Activated T-cell treated with anti-CD3 and anti-CD28 coated beads, Interleukin-2, amount 50 U/mL, for 24 hours (primary cell): ENCODE measurements around the gene MPP7.
"Not testable (repeated sequence)": the region's sequence is repeated elsewhere in the genome, so short reads cannot be mapped to it uniquely, and the experiment has no call there.

Experiments
- DNase-seq: peaks from one replicate; pipeline ENCODE4 v3.0.0-alpha.2; 2020
- H3K27ac Mint-ChIP-seq: 2 replicates; pipeline ENCODE4 v1.8.0; 2020; ENCODE audit warnings: mild to moderate bottlenecking, mixed read lengths
- H3K27me3 Mint-ChIP-seq: 2 replicates; pipeline ENCODE4 v1.8.0; 2020; ENCODE audit warnings: mixed read lengths
- H3K36me3 Mint-ChIP-seq: 2 replicates; pipeline ENCODE4 v1.8.0; 2020; ENCODE audit warnings: low read depth, mixed read lengths
- H3K4me1 Mint-ChIP-seq: 2 replicates; pipeline ENCODE4 v1.8.0; 2020; ENCODE audit warnings: low read depth, mixed read lengths
- H3K4me3 Mint-ChIP-seq: 2 replicates; pipeline ENCODE4 v1.8.0; 2020; ENCODE audit warnings: mild to moderate bottlenecking, moderate library complexity, mixed read lengths
- H3K9me3 Mint-ChIP-seq: 2 replicates; pipeline ENCODE4 v1.8.0; 2020; ENCODE audit warnings: mixed read lengths

The MPP7 gene

DNA sequence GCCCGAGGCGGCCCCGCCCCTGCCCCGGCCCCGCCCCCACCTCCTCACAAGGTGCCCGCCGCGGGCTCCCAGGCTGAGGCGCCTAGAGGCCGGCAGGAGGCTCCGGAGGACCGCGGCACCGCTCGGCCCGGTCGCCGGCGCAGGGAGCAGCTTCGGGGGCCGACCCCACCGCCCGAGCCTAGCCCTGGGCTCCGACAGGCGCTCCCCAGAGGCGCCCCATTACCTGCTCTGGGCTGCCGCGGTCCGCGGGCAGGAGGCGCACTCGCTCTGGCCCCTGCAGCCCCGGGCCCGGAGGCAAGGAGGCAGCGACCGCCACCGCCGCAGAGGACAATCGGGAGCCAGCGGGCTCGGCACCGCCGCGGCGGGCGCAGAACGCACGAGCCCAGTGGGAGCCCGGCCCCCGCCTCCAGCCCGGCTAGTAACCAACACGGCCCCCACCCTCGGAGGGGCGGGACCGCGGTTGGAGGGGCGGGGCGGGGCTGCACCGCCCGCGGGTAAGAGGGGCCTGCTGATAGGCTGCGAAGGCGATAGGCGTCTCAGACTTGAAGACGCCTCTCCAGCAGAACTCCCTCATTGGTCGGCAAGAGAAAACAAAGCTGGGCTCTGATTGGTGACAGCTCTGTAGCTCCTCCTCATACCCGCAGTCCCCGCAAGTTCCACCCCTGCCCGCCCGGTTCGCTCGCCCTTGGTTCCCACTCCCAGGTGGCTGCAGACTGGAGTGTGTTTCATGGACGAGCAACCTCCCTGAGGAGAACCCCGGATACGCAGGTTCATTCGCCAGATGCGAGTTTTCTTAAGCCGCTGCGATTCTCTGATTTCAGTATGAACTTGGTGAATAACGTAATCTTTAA, at the start of gene MPP7:
Gene MPP7, minus strand, starts transcription at position 427 of the 851 bp plus-strand sequence. CDS start 64,460 bp downstream, outside the sequence.
- peak within 1 kb of the TSS; percentile 91 for H3K4me3 Mint-ChIP-seq
- DNase-seq: peak; percentile 97
- H3K4me1 Mint-ChIP-seq: peaks cover 52% of the 10 kb centered on the region
- H3K27me3 Mint-ChIP-seq: no peaks in the 10 kb centered on the region
- peaks cover 3% of the 10 kb centered on the region for H3K36me3 Mint-ChIP-seq
- no peaks in the 10 kb centered on the region for H3K9me3 Mint-ChIP-seq
- H3K27ac Mint-ChIP-seq: peak within 1 kb of the TSS; percentile 89

DNA sequence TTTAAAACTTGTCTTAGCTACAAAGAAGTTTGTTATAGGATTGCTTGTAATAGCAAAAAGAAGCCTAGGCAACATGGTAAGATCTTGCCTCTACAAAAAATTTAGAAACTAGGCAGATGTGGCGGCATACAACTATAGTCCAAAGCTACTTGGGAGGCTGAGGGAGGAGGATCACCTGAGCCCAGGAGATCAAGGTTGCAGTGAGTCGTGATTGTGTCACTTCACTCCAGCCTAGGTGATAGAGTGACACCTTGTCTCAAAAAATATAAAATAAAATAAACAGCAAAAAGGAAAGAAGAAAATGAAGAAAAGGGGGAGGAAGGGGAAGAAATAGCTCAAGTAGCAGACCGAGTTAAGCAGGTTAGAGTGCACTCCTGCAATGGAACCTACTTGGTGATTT, 47.0 kb upstream of the MPP7 start:
- Mint-ChIP-seq H3K4me3 (no peak overlapping the region), H3K36me3 (no peaks in the 10 kb centered on the region), H3K4me1 (no peaks in the 10 kb centered on the region), H3K9me3 (peaks cover 15% of the 10 kb centered on the region), H3K27ac (no peak overlapping the region), H3K27me3 (no peaks in the 10 kb centered on the region)
- DNase-seq: no peak

DNA sequence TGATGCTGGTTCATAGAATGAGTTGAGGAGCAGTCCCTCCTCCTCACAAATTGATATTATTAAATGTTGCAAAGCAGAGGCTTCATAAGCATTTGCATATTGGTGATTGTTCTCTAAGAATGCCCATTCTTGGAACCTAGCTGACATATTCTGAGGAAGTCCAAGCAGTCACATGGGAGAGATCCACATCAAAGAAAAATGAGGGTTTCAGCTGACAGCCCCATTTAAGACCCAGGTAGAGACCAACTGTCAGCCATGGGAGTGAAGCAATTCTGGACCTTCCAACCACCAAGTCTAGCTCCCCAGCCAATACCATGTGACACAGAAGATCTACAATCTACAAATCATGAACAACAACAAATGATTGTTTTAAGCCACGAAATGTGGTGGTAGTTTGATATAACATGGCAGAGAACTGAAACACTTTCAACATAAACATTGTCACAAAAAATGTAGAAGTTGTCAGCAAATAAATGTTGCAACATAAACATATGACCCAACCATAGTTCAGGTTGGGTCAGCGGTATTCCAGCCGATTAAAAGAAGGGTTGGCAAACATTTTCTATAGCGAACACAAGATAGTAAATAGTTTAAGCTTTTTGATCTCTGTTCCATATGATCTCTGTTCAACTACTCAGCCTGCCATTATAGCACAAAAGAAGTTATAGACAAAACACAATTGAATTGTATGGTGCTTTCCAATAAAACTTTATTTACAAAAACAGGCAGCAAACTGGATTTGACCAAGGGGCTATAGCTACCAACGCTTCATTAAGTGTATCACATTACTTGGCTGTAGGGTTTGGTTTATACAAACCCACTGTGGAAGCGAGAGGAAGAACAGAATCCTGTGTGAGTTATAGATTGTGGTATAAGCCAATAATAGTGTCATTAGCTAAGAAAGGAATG, 41.4 kb upstream of the MPP7 start:
- peaks cover 23% of the 10 kb centered on the region for H3K9me3 Mint-ChIP-seq
- H3K4me3 Mint-ChIP-seq: no peak overlapping the region
- no peaks in the 10 kb centered on the region for H3K27me3 Mint-ChIP-seq
- peaks cover 2% of the 10 kb centered on the region for H3K36me3 Mint-ChIP-seq
- H3K27ac Mint-ChIP-seq: no peak overlapping the region
- peaks cover 7% of the 10 kb centered on the region for H3K4me1 Mint-ChIP-seq
- DNase-seq: no peak

DNA sequence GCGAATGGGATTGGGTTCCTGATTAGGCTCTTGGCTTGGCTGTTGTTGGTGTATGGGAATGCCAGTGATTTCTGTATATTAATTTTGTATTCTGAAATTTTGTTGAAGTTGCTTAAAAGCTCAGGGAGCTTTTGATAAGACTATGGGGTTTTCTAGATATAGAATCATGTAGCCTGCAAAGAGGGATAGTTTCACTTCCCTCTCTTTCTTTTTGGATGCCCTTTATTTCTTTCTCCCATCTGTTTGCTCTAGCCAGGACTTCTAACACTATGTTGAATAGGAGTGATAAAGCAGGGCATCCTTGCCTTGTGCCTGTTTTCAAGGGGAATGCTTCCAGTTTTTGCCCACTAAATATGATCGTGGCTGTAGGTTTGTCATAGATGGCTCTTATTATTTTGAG, 40.4 kb upstream of the MPP7 start:
- H3K27ac Mint-ChIP-seq: no peak overlapping the region
- no peak overlapping the region for H3K4me3 Mint-ChIP-seq
- peaks cover 23% of the 10 kb centered on the region for H3K9me3 Mint-ChIP-seq
- DNase-seq: no peak
- H3K27me3 Mint-ChIP-seq: no peaks in the 10 kb centered on the region
- H3K36me3 Mint-ChIP-seq: peaks cover 2% of the 10 kb centered on the region
- H3K4me1 Mint-ChIP-seq: peaks cover 8% of the 10 kb centered on the region

DNA sequence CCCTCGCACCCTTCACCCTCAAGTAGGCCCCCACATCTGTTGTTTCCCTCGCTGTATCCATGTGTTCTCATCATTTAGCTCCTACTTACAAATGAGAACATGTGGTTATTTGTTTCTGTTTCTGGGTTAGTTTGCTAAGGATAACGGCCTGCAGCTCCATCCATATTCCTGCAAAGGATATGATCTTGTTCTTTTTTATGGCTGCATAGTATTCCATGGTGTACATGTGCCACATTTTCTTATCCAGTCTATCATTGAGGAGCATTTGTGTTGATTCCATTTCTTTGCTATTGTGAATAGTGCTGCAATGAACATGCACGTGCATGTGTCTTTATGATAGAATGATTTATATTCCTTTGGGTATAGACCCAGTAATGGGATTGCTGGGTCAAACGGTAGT, 38.8 kb upstream of the MPP7 start:
- not testable (repeated sequence) for H3K27me3 Mint-ChIP-seq, H3K27ac Mint-ChIP-seq, H3K4me3 Mint-ChIP-seq, DNase-seq, H3K36me3 Mint-ChIP-seq
- Mint-ChIP-seq H3K4me1 (peaks cover 20% of the 10 kb centered on the region), H3K9me3 (peaks cover 14% of the 10 kb centered on the region)

DNA sequence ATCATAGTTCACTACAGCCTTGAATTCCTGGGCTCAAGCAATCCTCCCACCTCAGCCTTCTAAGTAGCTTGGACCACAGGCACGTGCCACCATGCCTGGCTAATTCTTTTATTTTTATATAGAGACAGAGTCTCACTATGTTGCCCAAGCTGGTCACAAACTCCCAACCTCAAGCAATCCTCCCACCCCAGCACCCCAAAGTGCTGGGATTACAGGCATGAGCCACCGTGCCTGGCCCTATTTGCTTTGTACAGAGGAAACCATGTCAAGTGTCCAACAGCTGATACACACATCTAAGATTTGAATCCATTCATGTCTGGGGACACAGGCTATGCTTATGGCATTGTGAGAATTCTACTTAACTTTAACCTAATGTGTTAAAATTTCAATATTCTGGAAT, 29.9 kb upstream of the MPP7 start:
- H3K4me3 Mint-ChIP-seq: peak overlapping the region; percentile 83
- H3K9me3 Mint-ChIP-seq: no peaks in the 10 kb centered on the region
- no peak for DNase-seq
- peak overlapping the region; percentile 90 for H3K27ac Mint-ChIP-seq
- H3K36me3 Mint-ChIP-seq: no peaks in the 10 kb centered on the region
- no peaks in the 10 kb centered on the region for H3K27me3 Mint-ChIP-seq
- H3K4me1 Mint-ChIP-seq: peaks cover 82% of the 10 kb centered on the region

DNA sequence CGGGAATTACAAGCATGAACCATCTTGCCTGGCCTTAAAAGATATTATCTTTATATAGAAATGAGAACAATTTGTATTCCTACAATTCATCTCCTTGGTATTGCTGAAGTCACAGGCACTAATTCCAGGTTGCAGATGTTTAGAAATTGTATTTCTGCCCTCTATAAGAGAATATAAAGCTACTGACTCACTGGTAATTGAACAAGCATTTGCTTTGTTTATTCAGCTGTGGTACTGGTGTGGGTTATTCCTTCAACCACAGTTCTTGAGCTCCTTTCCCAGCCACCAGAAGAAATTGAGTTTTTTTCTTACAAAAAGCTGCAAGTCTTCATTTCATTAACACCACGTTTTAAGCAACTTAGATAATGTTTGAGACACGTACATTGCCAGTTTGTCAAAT, 29.0 kb upstream of the MPP7 start:
- peak overlapping the region; percentile 83 for H3K4me3 Mint-ChIP-seq
- no peak for DNase-seq
- no peaks in the 10 kb centered on the region for H3K27me3 Mint-ChIP-seq
- no peaks in the 10 kb centered on the region for H3K36me3 Mint-ChIP-seq
- no peaks in the 10 kb centered on the region for H3K9me3 Mint-ChIP-seq
- peaks cover 81% of the 10 kb centered on the region for H3K4me1 Mint-ChIP-seq
- H3K27ac Mint-ChIP-seq: peak overlapping the region; percentile 80

DNA sequence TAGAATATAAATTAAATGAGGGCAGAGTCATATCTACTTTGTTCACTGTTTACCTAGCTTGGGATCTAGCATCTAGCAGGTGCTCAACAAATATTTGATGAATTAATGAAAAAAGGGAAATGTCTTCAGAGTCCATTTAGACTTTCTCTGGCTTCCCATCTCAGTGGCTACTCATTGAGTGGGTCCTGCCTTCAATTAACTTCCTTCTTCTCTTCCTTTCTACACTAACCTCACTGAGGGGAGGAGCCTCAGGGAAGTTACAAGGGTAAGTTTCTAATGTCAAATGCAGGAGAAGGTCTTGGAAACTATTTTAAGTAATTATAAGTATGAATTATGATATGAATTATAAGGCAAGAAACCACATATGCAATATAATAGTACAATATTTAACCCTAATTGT, 28.2 kb upstream of the MPP7 start:
- Mint-ChIP-seq H3K27ac (peak overlapping the region; percentile 91), H3K36me3 (no peaks in the 10 kb centered on the region), H3K4me3 (peak overlapping the region; percentile 23), H3K27me3 (no peaks in the 10 kb centered on the region), H3K9me3 (no peaks in the 10 kb centered on the region), H3K4me1 (peaks cover 81% of the 10 kb centered on the region)
- no peak for DNase-seq

DNA sequence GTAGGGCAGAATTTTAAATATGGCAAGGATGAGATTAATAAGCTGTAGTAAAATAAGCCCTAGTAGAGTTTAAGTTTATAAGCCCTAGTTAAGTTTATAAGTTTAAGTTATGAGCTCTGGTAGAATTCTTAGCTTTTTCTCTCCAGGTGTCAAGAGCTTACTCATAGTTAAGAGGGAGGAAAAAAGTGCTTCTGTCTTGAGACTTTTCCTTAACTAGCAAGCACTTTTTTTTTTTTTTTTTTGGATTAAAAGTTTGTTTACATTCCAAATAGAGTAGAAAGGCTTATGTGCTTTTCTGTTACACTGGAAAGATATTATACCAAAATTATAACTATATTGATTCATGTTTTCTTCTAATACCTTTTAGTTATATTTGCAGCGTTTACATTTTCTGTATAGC, 25.5 kb upstream of the MPP7 start:
- Mint-ChIP-seq H3K27ac (no peak overlapping the region), H3K4me1 (peaks cover 67% of the 10 kb centered on the region), H3K27me3 (no peaks in the 10 kb centered on the region), H3K36me3 (no peaks in the 10 kb centered on the region), H3K4me3 (no peak overlapping the region), H3K9me3 (no peaks in the 10 kb centered on the region)
- DNase-seq: no peak

DNA sequence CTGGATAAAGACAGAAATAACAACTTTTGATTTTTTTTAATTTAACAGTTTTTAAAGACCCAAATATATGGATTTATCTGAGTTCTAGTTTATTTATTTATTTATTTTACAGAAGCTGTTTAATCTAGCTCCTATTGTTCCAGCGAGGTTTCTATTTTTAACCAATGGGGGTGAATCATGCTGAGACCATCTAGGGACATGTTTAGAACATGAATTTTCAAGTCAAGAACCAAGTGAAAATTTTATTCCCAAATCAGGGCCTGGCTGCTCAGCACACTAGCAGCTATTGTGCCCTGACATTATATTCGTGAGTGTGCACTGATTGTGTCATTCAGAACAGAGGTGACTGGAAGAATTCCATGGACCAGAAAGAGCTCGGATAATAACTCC, 24.6 kb upstream of the MPP7 start:
- Mint-ChIP-seq H3K27me3 (no peaks in the 10 kb centered on the region), H3K4me3 (peak overlapping the region; percentile 53), H3K4me1 (peaks cover 63% of the 10 kb centered on the region), H3K36me3 (no peaks in the 10 kb centered on the region), H3K27ac (no peak overlapping the region), H3K9me3 (no peaks in the 10 kb centered on the region)
- no peak for DNase-seq

DNA sequence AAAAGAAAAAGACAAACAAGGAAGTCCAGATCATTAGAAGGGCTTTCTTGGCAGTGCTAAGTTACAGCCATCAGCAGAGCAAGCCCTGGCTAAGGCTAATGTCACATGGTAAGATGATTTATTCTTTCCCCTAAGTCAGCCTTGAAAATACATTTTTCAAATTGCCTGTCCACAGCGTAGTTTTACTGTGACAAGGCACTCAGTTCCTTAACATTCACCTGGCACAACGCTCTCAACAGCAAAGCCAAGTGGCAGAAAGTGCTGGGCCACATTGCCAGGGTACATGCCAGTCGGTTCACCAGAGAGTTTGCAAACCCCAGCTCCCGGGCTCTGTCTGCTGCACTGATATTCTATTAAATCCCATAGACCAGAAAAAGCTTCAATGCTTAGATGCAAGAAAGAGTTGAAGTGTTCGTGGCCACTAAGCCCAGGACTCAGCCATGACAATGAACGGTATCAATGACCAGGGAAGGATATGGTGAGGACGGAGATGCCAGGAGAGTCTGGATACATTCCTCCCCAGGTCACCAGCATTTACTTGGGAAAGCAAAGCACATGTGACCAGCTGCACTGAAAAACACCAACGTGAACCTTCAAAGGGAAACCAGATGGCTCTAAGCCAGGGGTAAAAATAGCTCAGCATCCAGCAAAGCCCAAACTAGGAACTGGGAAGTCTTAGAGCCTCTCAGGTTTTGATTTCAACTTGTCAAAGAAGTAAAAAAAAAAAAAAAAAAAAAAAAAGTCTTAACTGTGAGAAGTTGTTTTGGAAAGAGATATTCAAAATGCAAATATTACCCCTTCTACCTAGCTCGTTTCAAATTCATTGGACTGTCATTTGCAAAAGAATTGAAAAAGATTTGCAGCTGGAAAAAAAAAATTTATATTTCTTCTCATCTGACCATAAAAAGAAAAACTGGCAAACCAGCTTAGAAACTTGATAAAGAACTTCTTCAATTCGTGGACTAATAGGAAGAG, 23.9 kb upstream of the MPP7 start:
- peak overlapping the region; percentile 53 for H3K4me3 Mint-ChIP-seq
- peaks cover 60% of the 10 kb centered on the region for H3K4me1 Mint-ChIP-seq
- H3K27me3 Mint-ChIP-seq: no peaks in the 10 kb centered on the region
- peak overlapping the region; percentile 75 for H3K27ac Mint-ChIP-seq
- no peak for DNase-seq
- no peaks in the 10 kb centered on the region for H3K9me3 Mint-ChIP-seq
- no peaks in the 10 kb centered on the region for H3K36me3 Mint-ChIP-seq

DNA sequence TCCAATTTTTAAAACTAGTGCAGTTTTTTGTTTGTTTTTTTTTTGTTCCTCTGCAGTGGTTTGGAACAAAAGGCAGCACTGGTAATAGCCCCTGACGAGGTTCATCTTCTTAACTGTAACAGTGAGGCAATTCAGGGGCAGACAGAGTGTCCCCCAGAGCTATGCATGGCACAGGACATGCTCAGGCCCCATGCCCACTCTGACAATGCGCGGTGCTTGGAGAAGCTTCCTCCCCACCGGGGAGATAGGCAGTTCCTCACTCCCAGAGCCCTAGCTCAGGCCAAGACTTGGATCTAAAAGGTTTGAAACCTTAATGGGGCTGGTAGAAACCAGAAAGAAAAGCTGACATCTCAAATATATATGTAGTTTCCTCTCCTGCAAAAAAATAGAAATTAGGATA, 17.9 kb upstream of the MPP7 start:
- Mint-ChIP-seq H3K27me3 (no peaks in the 10 kb centered on the region), H3K4me3 (no peak overlapping the region), H3K9me3 (no peaks in the 10 kb centered on the region), H3K36me3 (peaks cover 6% of the 10 kb centered on the region), H3K27ac (no peak overlapping the region), H3K4me1 (peaks cover 26% of the 10 kb centered on the region)
- DNase-seq: no peak

DNA sequence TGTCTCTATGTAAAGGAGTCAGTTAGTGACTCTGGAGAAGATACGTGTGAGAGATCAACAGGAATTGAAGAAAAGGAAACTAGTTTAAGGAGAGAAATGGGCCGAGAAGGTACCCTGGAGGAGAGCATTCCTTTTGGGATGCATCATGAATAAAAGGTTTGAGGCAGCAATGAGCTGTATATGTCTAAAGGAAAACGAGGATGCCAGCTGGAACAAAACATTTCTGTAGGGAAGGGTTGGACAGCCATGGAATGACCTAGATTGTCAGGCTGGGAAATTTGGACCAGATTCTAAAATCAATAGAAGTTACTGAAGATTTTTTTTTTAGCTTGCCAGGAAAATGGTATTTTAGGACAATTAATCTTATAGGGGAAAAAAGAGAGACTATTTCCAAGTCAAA, 17.2 kb upstream of the MPP7 start:
- DNase-seq: no peak
- no peak overlapping the region for H3K4me3 Mint-ChIP-seq
- no peak overlapping the region for H3K27ac Mint-ChIP-seq
- H3K4me1 Mint-ChIP-seq: peaks cover 24% of the 10 kb centered on the region
- no peaks in the 10 kb centered on the region for H3K9me3 Mint-ChIP-seq
- H3K27me3 Mint-ChIP-seq: no peaks in the 10 kb centered on the region
- H3K36me3 Mint-ChIP-seq: peaks cover 6% of the 10 kb centered on the region

DNA sequence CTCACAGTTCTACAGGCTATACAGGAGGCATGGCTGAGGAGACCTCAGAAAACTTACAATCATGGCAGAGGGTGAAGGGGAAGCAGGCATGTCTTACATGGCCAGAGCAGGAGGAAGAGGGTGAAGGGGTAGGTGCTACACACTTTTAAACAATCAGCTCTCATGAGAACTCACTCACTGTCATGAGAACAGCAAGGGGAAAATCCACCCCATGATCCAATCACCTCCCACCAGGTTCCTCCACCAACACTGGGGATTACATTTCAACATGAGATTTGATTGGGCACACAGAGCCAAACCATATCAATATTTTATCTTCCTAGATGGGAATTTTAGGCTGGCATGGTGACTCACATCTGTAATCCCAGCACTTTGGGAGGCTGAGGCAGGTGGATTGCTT, 16.2 kb upstream of the MPP7 start:
- not testable (repeated sequence) for H3K36me3 Mint-ChIP-seq, H3K9me3 Mint-ChIP-seq, H3K27me3 Mint-ChIP-seq, DNase-seq, H3K4me3 Mint-ChIP-seq, H3K27ac Mint-ChIP-seq
- H3K4me1 Mint-ChIP-seq: peaks cover 21% of the 10 kb centered on the region
